Endothelial cell of umbilical vein (primary cell): ENCODE results near the gene CTSE. TPM values are rescaled to one million over a fixed set of nuclear protein-coding genes. Genes with fewer than 3 reads are reported as not detected.
"Not testable (repeated sequence)": the region's sequence is repeated elsewhere in the genome, so short reads cannot be mapped to it uniquely, and the experiment has no call there.

ENCODE experiments used
- BruUV-seq: library from RNA; stranded (reverse); fragments of 400-500 nt; replicated peaks from 2 replicates; lab custom pipeline; 2021; lab: Mats Ljungman, UMichigan
- CTCF ChIA-PET: fragments of 300-600, 350-600 bp; sonication (Branson Sonifier 250); formaldehyde crosslinking; loops from one replicate; lab custom pipeline; 2021; ENCODE audit warnings: antibody characterized with exemption, inconsistent platforms; lab: Charles Lee
- POLR2A ChIA-PET: fragments of 300-600, 350-600 bp; sonication (Branson Sonifier 250); formaldehyde crosslinking; loops from one replicate; lab custom pipeline; 2021; ENCODE audit warnings: antibody characterized with exemption, inconsistent platforms; lab: Charles Lee
- DNase-seq: peaks from one replicate; pipeline ENCODE4 v3.0.0-alpha.2; 2011; ENCODE audit warnings: low read depth, low spot score
- FAIRE-seq: peaks from 2 replicates; lab custom pipeline; 2011; peaks lifted over from hg19 to GRCh38; lab: Jason Lieb, UNC
- H2AFZ ChIP-seq: 2 replicates; pipeline ENCODE4 v1.6.0; 2012; ENCODE audit warnings: low read depth, low read length, control low read depth, inconsistent platforms
- H3K27ac ChIP-seq: 2 replicates; pipeline ENCODE4 v1.5.1; 2011; ENCODE audit warnings: low read depth, mild to moderate bottlenecking, control low read depth, low read length, moderate library complexity; ENCODE audit not compliant: insufficient read depth
- H3K27me3 ChIP-seq, 2 experiments: 2 replicates each; pipeline versions ENCODE4 v1.6.0 to v1.6.1; 2011; ENCODE audit warnings: low read length in 2 of 2, mixed read lengths in 1 of 2; ENCODE audit not compliant: control insufficient read depth in 2 of 2, insufficient read depth in 2 of 2
- H3K36me3 ChIP-seq, 2 experiments: 2 replicates in 1 of 2; 3 replicates in 1 of 2; pipeline ENCODE4 v1.5.1; 2011; ENCODE audit warnings: low read length in 2 of 2, mild to moderate bottlenecking in 1 of 2, moderate library complexity in 1 of 2; ENCODE audit not compliant: control insufficient read depth in 2 of 2, insufficient read depth in 2 of 2; ENCODE audit errors: extremely low read depth in 1 of 2
- H3K4me1 ChIP-seq: 3 replicates; pipeline ENCODE4 v1.5.1; 2011; ENCODE audit warnings: mild to moderate bottlenecking, low read length; ENCODE audit not compliant: control insufficient read depth, insufficient read depth; ENCODE audit errors: extremely low read depth
- H3K4me2 ChIP-seq: 2 replicates; pipeline ENCODE4 v1.6.1; 2011; ENCODE audit warnings: low read length, control low read depth, mixed read lengths; ENCODE audit not compliant: insufficient read depth
- H3K4me3 ChIP-seq, 3 experiments: fragments of 200-600 bp in 1 of 3; sonication (generic), shearing (Covaris generic) in 1 of 3; replicated peaks in 1 of 3; 2 replicates each; pipeline ENCODE4 v1.5.1; 2011 to 2016; ENCODE audit warnings: control low read depth in 3 of 3, low read length in 3 of 3, mild to moderate bottlenecking in 2 of 3, inconsistent platforms in 1 of 3, low read depth in 1 of 3, moderate library complexity in 1 of 3; ENCODE audit not compliant: insufficient read depth in 1 of 3
- H3K79me2 ChIP-seq: 2 replicates; pipeline ENCODE4 v1.6.0; 2012; ENCODE audit warnings: low read length, inconsistent platforms; ENCODE audit not compliant: control insufficient read depth, insufficient read depth
- H3K9ac ChIP-seq: replicated peaks from 2 replicates; pipeline ENCODE3; 2011; ENCODE audit warnings: low read length, control low read depth; ENCODE audit not compliant: insufficient read depth; ENCODE audit errors: extremely low read depth
- H3K9me1 ChIP-seq: replicated peaks from 3 replicates; pipeline ENCODE4 v1.6.0; 2011; ENCODE audit warnings: mild to moderate bottlenecking, low read length; ENCODE audit not compliant: control insufficient read depth, insufficient read depth; ENCODE audit errors: extremely low read depth
- H3K9me3 ChIP-seq: replicated peaks from 2 replicates; pipeline ENCODE4 v1.5.1; 2012; ENCODE audit warnings: low read length, inconsistent platforms; ENCODE audit not compliant: control insufficient read depth, insufficient read depth
- H4K20me1 ChIP-seq: replicated peaks from 2 replicates; pipeline ENCODE3; 2011; ENCODE audit warnings: mild to moderate bottlenecking, low read length; ENCODE audit not compliant: control insufficient read depth, insufficient read depth; ENCODE audit errors: extremely low read depth
- EZH2 ChIP-seq: IDR thresholded peaks from 2 replicates; pipeline ENCODE4 v1.6.1; 2012; ENCODE audit warnings: borderline replicate concordance, low read depth, mild to moderate bottlenecking, moderate library complexity, low read length, inconsistent platforms; ENCODE audit not compliant: severe bottlenecking
- FOS ChIP-seq: IDR thresholded peaks from 2 replicates; pipeline ENCODE4 v1.6.1; 2011; ENCODE audit warnings: mild to moderate bottlenecking, low read length, moderate library complexity, borderline replicate concordance; ENCODE audit not compliant: insufficient read depth
- GATA2 ChIP-seq: IDR thresholded peaks from 2 replicates; pipeline ENCODE4 v1.7.0; 2011; ENCODE audit warnings: low read depth, mild to moderate bottlenecking, moderate library complexity, mixed read lengths, low read length; ENCODE audit not compliant: insufficient read length, insufficient read depth
- JUN ChIP-seq: IDR thresholded peaks from 2 replicates; pipeline ENCODE4 v1.6.1; 2011; ENCODE audit warnings: borderline replicate concordance, low read depth; ENCODE audit not compliant: insufficient read length, insufficient read depth
- MYC ChIP-seq: IDR thresholded peaks from one replicate; pipeline ENCODE4 v1.6.1; 2011; ENCODE audit warnings: mild to moderate bottlenecking, low read depth, low read length
- POLR2A ChIP-seq: IDR thresholded peaks from 2 replicates; pipeline ENCODE4 v1.6.1; 2012; ENCODE audit warnings: low read depth, mild to moderate bottlenecking, control low read depth, low read length
- POLR2AphosphoS5 ChIP-seq: IDR thresholded peaks from 2 replicates; pipeline ENCODE4 v1.6.1; 2012; ENCODE audit warnings: low read depth, mild to moderate bottlenecking, control low read depth, low read length, moderate library complexity; ENCODE audit not compliant: insufficient read depth
- dilution Hi-C: fragments of 300-500 bp; cut with MboI; formaldehyde crosslinking; loops from one replicate; pipeline ENCODE4 v1.15.0; 2019; ENCODE audit warnings: low sequenced_read_pairs; ENCODE audit not compliant: extremely low pct_ligation_motif_present
- intact Hi-C: fragments of 100-400 bp; cut with micrococcal nuclease; formaldehyde crosslinking; loops from one replicate; pipeline ENCODE4 v1.10.0; 2022
- polyA plus RNA-seq, 4 experiments: library from polyadenylated mRNA; depleted of rRNA in 3 of 4; stranded (reverse) in 3 of 4; unstranded in 1 of 4; fragments of >200 nt; gene quantifications; 2 replicates each; pipeline versions ENCODE4 v1.2.1 to v1.2.3, GENCODE V29; 2011 to 2012; ENCODE audit warnings: missing spikeins in 1 of 4
- total RNA-seq: library from RNA; stranded (reverse); gene quantifications from 2 replicates; pipeline ENCODE4 v1.2.3, GENCODE V29; 2021
- TF ChIP-seq, protein P1 (sequence below): IDR thresholded peaks from 2 replicates; pipeline ENCODE4 v1.6.1; 2011; ENCODE audit not compliant: insufficient read depth, insufficient read length
- TF ChIP-seq, protein P2 (sequence below), 2 donors: IDR thresholded peaks; 1 replicate in 1 of 2; 2 replicates in 1 of 2; pipeline ENCODE4 v1.5.1; 2011; ENCODE audit warnings: low read length in 2 of 2, mild to moderate bottlenecking in 2 of 2, moderate library complexity in 2 of 2, control low read depth in 1 of 2, inconsistent platforms in 1 of 2, low read depth in 1 of 2; ENCODE audit not compliant: insufficient read depth in 1 of 2; ENCODE audit errors: extremely low read depth in 1 of 2

The CTSE gene
- total and polyA plus RNA-seq, 2 donors (not counting 3 experiments of a cell fraction or from before 2014, with no cell fraction given): 0.17 TPM; not detected in 1

DNA sequence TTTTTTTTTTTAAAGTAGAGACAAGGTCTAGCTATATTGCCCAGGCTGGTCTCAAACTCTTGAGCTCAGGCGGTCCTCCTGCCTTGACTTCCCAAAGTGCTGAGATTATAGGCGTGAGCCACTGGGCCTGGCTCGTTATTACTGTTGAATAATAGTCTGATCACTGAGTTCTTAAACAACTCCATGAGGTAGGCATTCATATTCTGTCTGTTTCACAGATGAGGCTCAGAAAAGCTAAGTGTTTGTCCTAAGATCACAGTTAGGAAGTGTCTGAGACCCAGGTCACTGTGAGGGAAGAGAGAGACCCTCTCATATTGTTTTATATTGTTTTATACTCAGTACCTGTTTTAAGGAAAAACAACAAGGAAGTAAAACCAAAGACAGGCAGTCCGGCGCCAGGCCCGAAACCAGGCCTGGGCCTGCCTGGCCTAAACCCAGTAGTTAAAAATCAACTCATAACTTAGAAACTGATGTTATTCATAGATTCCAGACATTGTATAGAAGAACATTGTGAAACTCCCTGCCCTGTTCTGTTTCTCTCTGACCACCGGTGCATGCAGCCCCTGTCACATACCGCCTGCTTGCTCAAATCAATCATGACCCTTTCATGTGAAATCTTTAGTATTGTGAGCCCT, 28.7 kb upstream of the CTSE start:
- FAIRE-seq, intact Hi-C loops, POLR2A ChIA-PET, dilution Hi-C loops, H3K9me3 ChIP-seq, BruUV-seq, H2AFZ ChIP-seq, H3K9ac ChIP-seq, DNase-seq, H4K20me1 ChIP-seq, H3K27me3 ChIP-seq, H3K4me1 ChIP-seq, H3K27ac ChIP-seq, H3K79me2 ChIP-seq, H3K4me3 ChIP-seq, H3K9me1 ChIP-seq, H3K36me3 ChIP-seq, H3K4me2 ChIP-seq: not testable (repeated sequence)
- CTCF ChIA-PET: interaction anchor here (1.0 kb wide), 1 partner anchor 9 kb away, joined by 3 read pairs; no protein-coding TSS in a partner anchor

DNA sequence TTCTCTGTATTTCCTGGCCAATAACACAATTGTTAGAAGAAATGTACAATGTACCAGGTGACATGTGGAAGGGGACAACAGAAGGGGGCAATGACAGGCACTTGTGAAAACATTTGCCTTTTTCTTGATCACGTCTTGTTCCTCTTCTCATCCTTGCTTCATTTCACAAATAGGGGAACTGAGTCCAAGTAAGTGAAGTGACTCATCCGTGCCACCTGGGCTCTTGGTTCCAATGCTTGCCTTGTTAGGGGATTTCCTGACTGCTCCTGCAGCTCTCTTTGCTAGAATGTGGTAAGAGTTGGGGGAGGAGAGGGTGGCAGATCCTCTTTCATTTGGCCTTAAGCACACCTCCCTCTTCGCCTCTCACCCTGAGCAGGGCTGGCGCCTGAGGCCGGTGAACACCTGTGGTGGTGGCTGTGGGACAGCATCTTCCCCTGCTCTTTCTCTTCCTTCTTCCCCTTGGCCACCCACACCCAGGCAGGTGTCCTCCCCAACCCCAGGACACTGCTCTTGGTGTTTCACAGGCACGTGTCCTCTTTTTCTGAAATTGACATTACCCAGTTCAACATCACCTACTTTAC, 27.1 kb upstream of the CTSE start:
- Histone ChIP-seq H3K9me1 (no peaks in the 10 kb centered on the region), H3K9ac (no peak overlapping the region), H3K27me3 (peaks cover 0 to 5% of the 10 kb centered on the region in 2 experiments), H3K27ac (no peak overlapping the region), H3K9me3 (no peaks in the 10 kb centered on the region), H3K4me2 (no peak overlapping the region), H2AFZ (no peak overlapping the region), H3K4me3 (no peak overlapping the region), H4K20me1 (no peaks in the 10 kb centered on the region), H3K36me3 (no peaks in the 10 kb centered on the region), H3K4me1 (no peaks in the 10 kb centered on the region), H3K79me2 (no peaks in the 10 kb centered on the region)
- ChIA-PET POLR2A (no interaction called here), CTCF (no interaction called here)
- TF ChIP-seq, protein P1, sequence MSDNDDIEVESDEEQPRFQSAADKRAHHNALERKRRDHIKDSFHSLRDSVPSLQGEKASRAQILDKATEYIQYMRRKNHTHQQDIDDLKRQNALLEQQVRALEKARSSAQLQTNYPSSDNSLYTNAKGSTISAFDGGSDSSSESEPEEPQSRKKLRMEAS: no peak
- no peak for TF ChIP-seq POLR2A
- no peak for TF ChIP-seq MYC
- no peak for TF ChIP-seq GATA2
- TF ChIP-seq, protein P2, sequence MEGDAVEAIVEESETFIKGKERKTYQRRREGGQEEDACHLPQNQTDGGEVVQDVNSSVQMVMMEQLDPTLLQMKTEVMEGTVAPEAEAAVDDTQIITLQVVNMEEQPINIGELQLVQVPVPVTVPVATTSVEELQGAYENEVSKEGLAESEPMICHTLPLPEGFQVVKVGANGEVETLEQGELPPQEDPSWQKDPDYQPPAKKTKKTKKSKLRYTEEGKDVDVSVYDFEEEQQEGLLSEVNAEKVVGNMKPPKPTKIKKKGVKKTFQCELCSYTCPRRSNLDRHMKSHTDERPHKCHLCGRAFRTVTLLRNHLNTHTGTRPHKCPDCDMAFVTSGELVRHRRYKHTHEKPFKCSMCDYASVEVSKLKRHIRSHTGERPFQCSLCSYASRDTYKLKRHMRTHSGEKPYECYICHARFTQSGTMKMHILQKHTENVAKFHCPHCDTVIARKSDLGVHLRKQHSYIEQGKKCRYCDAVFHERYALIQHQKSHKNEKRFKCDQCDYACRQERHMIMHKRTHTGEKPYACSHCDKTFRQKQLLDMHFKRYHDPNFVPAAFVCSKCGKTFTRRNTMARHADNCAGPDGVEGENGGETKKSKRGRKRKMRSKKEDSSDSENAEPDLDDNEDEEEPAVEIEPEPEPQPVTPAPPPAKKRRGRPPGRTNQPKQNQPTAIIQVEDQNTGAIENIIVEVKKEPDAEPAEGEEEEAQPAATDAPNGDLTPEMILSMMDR (IDR thresholded peaks at IDR 0.05; ENCODE audit: extremely low read depth in 1 of 2, insufficient read depth in 1 of 2, low read depth in 1 of 2, low read length in 2 of 2): no peak
- TF ChIP-seq FOS: no peak
- no peak for TF ChIP-seq EZH2
- TF ChIP-seq JUN: no peak
- no peak for TF ChIP-seq POLR2AphosphoS5
- DNase-seq (no peak), FAIRE-seq (no peak)
- intact Hi-C loops (no loop called here), dilution Hi-C loops (no loop called here)
- no TSS peak for BruUV-seq
